Retinal pigment epithelial cell (primary cell): ENCODE results near the gene FLYWCH1.

Source experiments
- DNase-seq: peaks from one replicate; pipeline ENCODE4 v3.0.0-alpha.2; 2010; ENCODE audit warnings: low read depth
- H3K4me3 ChIP-seq: 2 replicates; pipeline ENCODE4 v1.5.1; 2011; ENCODE audit warnings: mild to moderate bottlenecking, low read length, control low read depth, moderate library complexity
- TF ChIP-seq, protein P1 (sequence below): conservative IDR thresholded peaks from 2 replicates; pipeline ENCODE4 v1.5.1; 2011; ENCODE audit warnings: low read depth, low read length, control low read depth, inconsistent platforms

The FLYWCH1 gene

DNA sequence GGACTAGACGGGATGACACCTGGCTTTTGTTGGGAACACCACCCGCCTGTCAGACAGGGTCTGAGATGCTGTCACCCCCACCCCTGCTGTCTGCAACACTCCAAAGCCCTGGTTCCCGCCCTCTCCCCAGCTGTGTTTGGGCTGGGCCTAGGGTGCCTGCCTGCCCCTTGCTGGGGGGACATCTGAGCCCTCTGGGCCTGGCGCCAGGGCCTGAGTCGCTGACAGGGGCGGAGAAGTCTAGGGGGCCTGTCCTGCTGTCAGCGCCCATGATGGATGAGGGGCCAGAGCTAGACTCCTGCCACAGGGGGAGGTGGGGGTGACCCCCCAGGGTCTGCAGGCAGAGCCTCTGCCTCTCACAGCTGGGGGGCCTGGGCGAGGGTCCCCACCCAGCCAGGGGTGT, 76.1 kb downstream of the FLYWCH1 start:
- H3K4me3 ChIP-seq: no peak overlapping the region
- DNase-seq: no peak
- TF ChIP-seq, protein P1, sequence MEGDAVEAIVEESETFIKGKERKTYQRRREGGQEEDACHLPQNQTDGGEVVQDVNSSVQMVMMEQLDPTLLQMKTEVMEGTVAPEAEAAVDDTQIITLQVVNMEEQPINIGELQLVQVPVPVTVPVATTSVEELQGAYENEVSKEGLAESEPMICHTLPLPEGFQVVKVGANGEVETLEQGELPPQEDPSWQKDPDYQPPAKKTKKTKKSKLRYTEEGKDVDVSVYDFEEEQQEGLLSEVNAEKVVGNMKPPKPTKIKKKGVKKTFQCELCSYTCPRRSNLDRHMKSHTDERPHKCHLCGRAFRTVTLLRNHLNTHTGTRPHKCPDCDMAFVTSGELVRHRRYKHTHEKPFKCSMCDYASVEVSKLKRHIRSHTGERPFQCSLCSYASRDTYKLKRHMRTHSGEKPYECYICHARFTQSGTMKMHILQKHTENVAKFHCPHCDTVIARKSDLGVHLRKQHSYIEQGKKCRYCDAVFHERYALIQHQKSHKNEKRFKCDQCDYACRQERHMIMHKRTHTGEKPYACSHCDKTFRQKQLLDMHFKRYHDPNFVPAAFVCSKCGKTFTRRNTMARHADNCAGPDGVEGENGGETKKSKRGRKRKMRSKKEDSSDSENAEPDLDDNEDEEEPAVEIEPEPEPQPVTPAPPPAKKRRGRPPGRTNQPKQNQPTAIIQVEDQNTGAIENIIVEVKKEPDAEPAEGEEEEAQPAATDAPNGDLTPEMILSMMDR: no peak

DNA sequence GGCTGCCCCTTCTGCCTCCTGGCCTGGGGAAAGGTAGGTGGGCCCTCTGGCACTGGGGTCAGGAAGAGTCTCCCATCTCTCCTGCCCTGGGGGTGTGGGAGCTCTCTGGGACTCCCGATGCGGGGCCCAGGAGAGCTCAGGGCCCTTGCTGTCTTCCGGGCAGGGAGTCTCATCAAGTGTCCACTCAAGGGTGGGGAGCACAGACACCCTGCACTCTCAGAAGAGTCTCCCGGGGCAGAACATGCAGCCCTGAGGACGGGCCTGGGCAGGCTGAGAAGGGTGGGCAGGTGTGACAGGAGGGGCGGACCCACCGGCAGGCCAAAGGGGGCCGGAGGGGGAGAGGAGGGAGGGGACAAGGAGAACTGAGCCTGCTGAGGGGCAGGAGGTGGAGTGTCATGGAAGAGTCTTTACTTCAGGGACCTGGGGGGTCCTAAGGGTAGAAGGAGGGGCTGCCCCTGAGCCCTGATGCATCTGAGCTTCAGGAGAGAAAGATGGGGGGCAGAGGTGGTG, 76.9 kb downstream of the FLYWCH1 start:
- TF ChIP-seq, protein P1: no peak
- DNase-seq: no peak
- no peak overlapping the region for H3K4me3 ChIP-seq

DNA sequence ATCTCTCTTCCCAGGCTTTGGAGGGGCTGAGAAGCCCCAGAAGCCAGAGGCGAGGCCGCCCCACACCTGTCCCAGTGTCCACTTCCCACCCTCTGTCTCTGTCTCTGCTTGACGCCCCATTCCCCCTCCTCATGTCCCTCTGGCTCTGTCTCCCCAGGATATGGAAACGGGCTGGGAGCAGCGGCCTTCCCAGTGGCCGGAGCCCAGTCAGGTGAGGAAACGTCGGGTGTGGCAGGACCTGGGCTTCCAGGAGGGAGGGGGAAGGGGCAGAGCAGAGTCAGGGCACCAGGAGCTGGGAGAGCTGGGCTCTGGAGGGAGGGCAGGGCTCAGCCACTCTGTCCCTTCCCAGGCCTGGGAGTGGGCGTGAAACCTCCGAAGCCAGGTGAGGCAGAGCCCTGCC, 79.2 kb downstream of the FLYWCH1 start:
- no peak overlapping the region for H3K4me3 ChIP-seq
- no peak for DNase-seq
- TF ChIP-seq, protein P1: no peak

DNA sequence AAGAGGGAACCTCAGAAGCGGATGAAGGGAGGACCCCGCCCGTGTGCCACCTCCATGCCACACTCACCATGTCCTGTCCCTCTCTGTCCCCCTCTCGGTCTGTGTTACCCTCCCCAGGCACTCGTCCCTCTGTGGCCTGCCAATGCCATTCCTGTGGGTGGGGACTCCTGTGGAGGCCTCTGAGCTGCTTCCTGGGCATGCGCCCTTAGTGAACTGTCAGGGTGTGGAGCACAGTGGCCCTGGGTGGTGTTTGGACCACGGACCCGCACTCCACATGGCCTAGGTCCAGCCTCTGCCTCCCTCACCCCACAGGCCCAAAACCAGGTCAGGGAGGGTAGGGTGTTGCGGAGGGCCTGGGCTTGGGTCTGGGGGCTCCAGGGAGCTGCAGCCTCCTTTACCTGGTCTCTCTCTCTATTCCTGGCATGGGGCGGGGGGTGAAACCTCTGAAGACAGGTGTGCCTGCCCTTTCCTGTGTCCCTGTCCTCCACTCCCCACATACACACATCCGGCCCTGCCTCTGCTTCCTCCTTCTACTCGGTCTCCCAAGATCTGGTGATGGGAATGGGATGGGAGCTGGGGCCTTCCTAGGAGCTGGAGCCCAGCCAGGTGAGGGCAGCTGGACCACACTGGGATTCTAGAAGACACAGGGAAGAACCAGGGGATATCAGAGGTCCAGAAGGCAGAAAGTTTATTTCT, 80.0 kb downstream of the FLYWCH1 start:
- H3K4me3 ChIP-seq: no peak overlapping the region
- DNase-seq: no peak
- TF ChIP-seq, protein P1: no peak

DNA sequence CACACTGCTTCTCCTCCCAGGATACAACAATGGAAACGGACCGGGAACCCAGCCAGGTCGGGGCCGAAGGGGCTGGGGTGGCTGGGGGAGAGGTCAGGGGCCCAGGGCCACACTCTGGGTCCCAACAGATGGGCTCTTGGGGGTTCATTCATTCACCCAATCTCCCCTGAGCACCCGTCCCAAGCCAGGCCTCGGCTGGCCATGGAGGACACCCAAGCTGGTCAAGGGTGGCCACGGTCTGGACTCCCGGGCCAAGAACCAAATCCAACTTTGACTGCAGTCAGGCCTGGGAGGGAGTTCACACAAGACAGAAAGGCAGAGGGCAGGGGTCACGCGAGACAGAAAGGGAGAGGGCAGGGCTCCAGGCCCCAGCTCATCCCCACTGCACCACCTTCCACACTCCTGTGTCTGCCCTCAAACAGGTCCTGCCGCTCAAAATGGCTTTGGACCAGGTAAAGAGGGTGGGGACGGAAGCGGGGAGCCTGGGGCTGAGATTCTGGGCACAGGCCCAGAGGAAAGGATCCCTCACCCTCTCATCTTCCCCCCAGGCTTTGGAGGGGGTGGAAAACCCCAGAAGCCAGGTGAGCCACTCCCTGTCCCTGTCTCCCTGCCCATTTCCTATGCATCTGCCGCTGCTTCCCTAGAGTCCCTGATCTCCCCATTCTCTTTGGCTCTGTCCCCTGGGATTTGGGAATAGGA, 80.8 kb downstream of the FLYWCH1 start:
- no peak overlapping the region for H3K4me3 ChIP-seq
- TF ChIP-seq, protein P1: no peak
- no peak for DNase-seq

DNA sequence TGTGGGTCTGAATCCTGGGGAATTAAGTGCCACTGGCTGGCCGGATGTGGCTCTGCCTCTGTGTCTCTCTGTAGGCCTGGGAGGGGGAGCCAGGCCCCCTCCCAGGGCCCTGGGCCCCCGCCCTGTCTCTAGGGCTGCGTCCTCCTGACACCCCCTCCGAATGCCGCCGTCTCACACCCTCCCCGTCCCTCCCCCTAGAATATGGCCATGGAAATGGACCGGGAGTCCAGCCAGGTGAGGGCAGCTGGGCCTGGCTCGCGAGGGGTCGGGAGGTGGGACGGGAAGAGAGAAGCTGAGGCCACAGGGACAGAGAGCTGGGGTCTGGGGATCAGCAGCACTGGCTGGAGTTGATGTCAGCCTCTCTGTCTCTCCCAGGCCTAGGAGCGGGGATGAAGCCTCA, 84.6 kb downstream of the FLYWCH1 start:
- no peak overlapping the region for H3K4me3 ChIP-seq
- DNase-seq: no peak
- TF ChIP-seq, protein P1: no peak

DNA sequence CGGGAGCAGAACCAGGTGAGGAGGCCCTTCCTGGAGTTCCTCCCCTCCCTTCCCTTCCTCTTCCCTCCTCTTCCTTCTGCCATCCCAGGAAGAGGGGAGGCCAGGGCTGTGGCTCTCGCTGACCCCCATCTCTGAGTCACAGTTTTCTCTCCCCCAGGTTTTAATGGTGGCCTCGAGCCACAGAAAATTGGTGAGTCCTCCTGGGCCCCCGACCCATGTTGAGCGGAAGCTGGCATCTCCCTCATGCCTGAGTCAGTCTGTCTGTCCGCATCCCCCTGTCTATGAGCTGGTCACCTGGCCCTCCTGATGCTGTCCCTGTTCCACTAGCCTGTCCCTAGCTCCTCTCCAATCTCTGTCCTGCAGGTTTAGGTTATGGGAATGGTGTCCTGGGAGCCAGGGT, 88.2 kb downstream of the FLYWCH1 start:
- TF ChIP-seq, protein P1: no peak
- DNase-seq: no peak
- H3K4me3 ChIP-seq: no peak overlapping the region
